ENCODE results near the gene COPS8.

GRCh38 chr2:237057893-237058300, 27.8 kb upstream of the COPS8 start:
- TF ChIP-seq CTCF (IDR thresholded peaks at IDR 0.05; ENCODE audit: insufficient read depth, low read depth, low read length) (no peak), EZH2 (IDR thresholded peaks at IDR 0.05; ENCODE audit: insufficient read depth, low read length) (no peak)
